GM18508 (cell line): Measurements from ENCODE around the gene ABLIM2.

Experiments used
- ATAC-seq: cut with Tn5 transposase; IDR thresholded peaks from one replicate; pipeline ENCODE4 v1.9.1; 2021; ENCODE audit warnings: moderate number of reproducible peaks; ENCODE audit not compliant: insufficient read depth, unreplicated experiment

Gene ABLIM2

GRCh38 chr4:7976634-7977033, 182.0 kb downstream of the ABLIM2 start:
- no peak for ATAC-seq

GRCh38 chr4:7976025-7976424, 182.6 kb downstream of the ABLIM2 start:
- no peak for ATAC-seq

GRCh38 chr4:7974425-7974824, 184.2 kb downstream of the ABLIM2 start:
- no peak for ATAC-seq

- ATAC-seq = no peak
Observed at GRCh38 chr4:7973545-7973981, 185.1 kb downstream of the ABLIM2 start.

GRCh38 chr4:7971881-7972500, 186.6 kb downstream of the ABLIM2 start:
- no peak for ATAC-seq

GRCh38 chr4:7971159-7971631, 187.4 kb downstream of the ABLIM2 start:
- no peak for ATAC-seq

- no peak for ATAC-seq
Observed at GRCh38 chr4:7970361-7970946, 188.2 kb downstream of the ABLIM2 start.

GRCh38 chr4:7968262-7968896, 190.2 kb downstream of the ABLIM2 start:
- ATAC-seq = no peak

GRCh38 chr4:7967501-7968261, 190.9 kb downstream of the ABLIM2 start:
- ATAC-seq = no peak

- ATAC-seq = no peak
Observed at GRCh38 chr4:7967063-7967440, 191.6 kb downstream of the ABLIM2 start.

GRCh38 chr4:7966281-7967062, 192.1 kb downstream of the ABLIM2 start:
- ATAC-seq = no peak

- ATAC-seq = no peak
Observed at GRCh38 chr4:7964890-7965662, 193.5 kb downstream of the ABLIM2 start.

- no peak for ATAC-seq
Observed at GRCh38 chr4:7964459-7964858, 194.2 kb downstream of the ABLIM2 start.

- ATAC-seq = no peak
Observed at GRCh38 chr4:7963691-7964090, 194.9 kb downstream of the ABLIM2 start.

- no peak for ATAC-seq
Observed at GRCh38 chr4:7962609-7963508, 195.8 kb downstream of the ABLIM2 start.

- no peak for ATAC-seq
Observed at GRCh38 chr4:7960790-7961655, 197.6 kb downstream of the ABLIM2 start.

- ATAC-seq = no peak
Observed at GRCh38 chr4:7960017-7960789, 198.4 kb downstream of the ABLIM2 start.
